Left renal pelvis (tissue), 4 donors: ENCODE results near the gene MALT1. TPM values are rescaled to one million over a fixed set of nuclear protein-coding genes. Genes with fewer than 3 reads are reported as not detected.
"Not testable (repeated sequence)": the region's sequence is repeated elsewhere in the genome, so short reads cannot be mapped to it uniquely, and the experiment has no call there.

Source experiments
- DNase-seq, 4 donors: peaks; one replicate each; pipeline ENCODE4 v3.0.0-alpha.2; 2013; ENCODE audit warnings: low read depth in 4 of 4, low spot score in 3 of 4
- polyA plus RNA-seq, 4 donors: library from polyadenylated mRNA; unstranded; fragments of 120-200 nt; gene quantifications; one replicate each; pipeline ENCODE4 v1.2.1, GENCODE V29; 2013; ENCODE audit not compliant: insufficient read length in 4 of 4

The MALT1 gene, protein sequence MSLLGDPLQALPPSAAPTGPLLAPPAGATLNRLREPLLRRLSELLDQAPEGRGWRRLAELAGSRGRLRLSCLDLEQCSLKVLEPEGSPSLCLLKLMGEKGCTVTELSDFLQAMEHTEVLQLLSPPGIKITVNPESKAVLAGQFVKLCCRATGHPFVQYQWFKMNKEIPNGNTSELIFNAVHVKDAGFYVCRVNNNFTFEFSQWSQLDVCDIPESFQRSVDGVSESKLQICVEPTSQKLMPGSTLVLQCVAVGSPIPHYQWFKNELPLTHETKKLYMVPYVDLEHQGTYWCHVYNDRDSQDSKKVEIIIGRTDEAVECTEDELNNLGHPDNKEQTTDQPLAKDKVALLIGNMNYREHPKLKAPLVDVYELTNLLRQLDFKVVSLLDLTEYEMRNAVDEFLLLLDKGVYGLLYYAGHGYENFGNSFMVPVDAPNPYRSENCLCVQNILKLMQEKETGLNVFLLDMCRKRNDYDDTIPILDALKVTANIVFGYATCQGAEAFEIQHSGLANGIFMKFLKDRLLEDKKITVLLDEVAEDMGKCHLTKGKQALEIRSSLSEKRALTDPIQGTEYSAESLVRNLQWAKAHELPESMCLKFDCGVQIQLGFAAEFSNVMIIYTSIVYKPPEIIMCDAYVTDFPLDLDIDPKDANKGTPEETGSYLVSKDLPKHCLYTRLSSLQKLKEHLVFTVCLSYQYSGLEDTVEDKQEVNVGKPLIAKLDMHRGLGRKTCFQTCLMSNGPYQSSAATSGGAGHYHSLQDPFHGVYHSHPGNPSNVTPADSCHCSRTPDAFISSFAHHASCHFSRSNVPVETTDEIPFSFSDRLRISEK
- polyA plus RNA-seq: 10 to 100 TPM; 23.1 to 34.9 (median 34.5) TPM

GRCh38 chr18:58671111-58671631, at the start of gene MALT1:
Gene MALT1 (plus strand): TSS chr18:58671465. CDS start chr18:58671644, 179 bp downstream.
- peak; percentile 72 to 83 (median 81) for DNase-seq

- DNase-seq: no peak
Observed at GRCh38 chr18:58624011-58624410, 47.3 kb upstream of the MALT1 start.

DNA sequence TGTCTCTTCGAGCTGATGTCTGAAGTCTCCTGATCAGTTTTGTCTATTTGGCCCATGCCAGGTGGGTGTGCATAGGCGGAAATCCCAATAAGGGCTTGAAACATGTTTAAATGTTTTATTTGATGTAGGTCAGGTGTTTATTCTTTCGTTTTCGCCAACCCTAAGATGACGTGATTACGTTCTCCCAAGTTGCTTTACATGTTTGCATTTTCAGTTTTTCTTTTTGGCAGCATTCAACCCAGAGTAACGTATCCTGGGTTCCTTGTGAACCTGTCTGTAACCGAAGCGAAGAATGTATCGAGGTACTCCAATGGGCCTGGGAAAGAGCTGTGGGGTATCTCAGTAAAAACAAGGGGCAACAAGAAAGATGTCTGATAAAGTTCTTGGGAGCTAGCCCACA, 45.4 kb upstream of the MALT1 start:
- no peak for DNase-seq

GRCh38 chr18:58630071-58630470, 41.2 kb upstream of the MALT1 start:
- no peak for DNase-seq

DNA sequence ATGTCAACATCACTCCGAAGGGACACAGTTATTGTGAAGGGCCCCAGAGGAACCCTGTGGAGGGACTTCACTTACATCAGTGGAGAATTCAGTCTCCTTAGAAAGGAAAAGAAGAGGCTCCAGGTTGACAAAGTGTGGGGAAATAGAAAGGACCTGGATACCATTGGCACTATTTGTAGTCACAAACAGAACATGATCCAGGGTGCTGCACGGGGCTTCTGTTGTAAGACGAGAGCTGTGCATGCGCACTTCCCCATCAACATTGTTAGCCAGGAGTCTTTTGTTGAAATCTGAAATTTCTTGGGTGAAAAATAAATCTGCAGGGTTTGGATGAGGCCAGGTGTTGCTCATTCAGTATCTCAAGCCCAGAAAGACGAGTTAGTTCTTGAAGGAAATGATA, 40.0 kb upstream of the MALT1 start:
- no peak for DNase-seq

DNA sequence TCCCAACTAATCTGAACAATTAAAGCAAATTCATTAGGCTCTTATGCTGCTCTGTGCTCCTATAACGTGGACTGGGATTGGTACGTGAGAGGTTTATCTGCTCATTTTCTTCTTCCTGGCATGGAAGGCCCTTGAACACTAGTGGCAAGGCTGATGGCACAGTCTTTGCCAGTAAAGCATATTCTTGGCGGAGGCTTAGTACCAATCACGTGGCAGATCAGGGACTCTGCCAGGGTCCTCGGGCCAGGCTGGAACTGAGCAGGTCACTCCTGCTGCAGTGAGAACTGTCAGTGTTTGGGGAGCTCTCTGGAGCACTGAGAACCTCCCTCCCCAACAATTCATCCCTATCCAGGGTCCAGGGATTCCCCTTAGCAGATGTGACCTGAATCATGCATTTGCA, 38.7 kb upstream of the MALT1 start:
- DNase-seq: no peak

GRCh38 chr18:58633874-58634273, 37.4 kb upstream of the MALT1 start:
- DNase-seq: no peak

DNA sequence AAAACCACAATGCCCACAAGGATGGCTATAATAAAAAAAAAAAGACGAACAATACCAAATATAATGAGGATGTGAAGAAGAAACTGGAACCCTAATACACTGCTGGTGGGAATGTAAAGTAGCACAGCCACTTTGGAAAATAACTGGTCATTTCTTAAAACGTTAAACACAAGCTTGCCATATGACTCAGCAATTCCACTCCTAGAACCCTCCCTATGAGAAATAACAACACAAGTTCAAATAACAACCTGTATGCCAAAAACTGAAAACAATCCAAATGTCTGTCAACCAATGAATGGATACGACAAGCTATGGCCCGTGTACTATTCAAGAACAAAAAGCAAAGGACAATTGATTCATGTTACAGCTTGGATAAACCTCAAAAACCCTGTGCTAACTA, 35.4 kb upstream of the MALT1 start:
- DNase-seq: no peak

GRCh38 chr18:58637197-58637596, 34.1 kb upstream of the MALT1 start:
- no peak for DNase-seq

DNA sequence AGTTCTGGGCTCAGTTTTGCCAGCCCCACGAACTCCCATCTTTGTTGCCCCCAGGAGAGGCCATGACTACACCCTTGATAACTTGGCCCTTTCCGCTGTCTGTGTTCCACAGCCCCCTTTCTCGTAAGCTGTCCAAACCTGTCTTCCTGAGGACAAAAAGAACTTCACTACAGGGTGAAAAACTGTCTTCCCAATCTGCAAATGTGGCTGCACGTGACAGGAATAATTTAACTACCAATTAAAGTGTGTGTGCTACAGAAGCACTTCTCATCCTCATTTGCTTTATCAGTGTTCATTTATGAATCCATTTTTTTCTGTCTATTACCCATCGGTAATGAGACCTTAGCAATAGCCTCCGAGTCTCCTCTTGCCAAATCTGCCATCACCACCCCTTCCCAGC, 33.3 kb upstream of the MALT1 start:
- DNase-seq: no peak

DNA sequence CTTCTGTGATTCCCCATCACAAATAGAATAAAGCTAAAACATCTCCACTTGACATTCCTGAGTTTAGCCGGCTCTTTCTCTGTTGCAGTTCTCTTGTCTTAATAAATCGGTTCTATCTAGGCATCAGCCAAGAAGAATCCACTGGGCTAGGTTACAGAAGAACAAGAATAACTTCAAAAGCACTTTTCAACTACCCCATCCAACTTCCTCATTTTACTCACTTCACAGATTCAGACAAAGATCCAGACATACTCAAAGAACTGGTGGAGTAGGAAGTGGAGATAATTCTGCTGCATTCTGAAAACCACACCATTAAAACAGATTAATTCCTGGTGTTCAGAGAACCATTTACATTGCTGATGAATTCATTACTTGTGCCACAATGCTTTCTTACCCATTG, 32.8 kb upstream of the MALT1 start:
- no peak for DNase-seq

GRCh38 chr18:58639237-58639636, 32.0 kb upstream of the MALT1 start:
- no peak for DNase-seq

- DNase-seq: no peak
Observed at GRCh38 chr18:58639751-58640427, 31.4 kb upstream of the MALT1 start.

- DNase-seq: no peak
Observed at GRCh38 chr18:58640428-58640805, 30.8 kb upstream of the MALT1 start.

DNA sequence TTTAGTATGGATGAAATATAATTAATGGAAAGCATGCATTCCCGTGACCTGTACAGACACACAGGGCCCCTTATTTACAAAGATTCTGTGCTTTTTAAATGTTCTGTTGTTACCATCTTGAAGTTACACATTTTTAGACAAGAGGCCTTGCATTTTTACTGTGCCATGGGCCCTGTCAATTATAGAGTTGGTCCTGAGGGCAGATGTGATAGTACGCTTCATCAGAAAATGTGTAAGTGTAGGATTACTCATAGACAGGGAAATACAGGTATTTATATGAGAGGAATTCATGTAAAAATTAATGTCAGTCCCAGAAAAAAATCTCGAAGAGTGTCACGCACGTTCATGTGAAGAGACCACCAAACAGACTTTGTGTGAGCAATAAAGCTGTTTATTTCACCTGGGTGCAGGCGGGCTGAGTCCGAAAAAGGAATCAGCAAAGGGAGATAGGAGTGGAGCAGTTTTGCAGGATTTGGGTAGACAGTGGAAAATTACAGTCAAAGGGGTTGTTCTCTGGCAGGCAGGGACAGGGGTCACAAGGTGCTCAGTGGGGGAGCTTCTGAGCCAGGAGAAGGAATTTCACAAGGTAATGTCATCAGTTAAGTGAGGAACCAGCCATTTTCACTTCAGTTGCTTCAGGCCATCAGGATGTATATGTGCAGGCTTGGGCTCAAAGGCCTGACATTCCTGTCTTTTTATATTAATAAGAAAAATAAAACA, 30.2 kb upstream of the MALT1 start:
- no peak for DNase-seq

- not testable (repeated sequence) for DNase-seq
Observed at GRCh38 chr18:58643557-58643956, 27.7 kb upstream of the MALT1 start.

- DNase-seq: no peak
Observed at GRCh38 chr18:58645398-58645797, 25.9 kb upstream of the MALT1 start.

DNA sequence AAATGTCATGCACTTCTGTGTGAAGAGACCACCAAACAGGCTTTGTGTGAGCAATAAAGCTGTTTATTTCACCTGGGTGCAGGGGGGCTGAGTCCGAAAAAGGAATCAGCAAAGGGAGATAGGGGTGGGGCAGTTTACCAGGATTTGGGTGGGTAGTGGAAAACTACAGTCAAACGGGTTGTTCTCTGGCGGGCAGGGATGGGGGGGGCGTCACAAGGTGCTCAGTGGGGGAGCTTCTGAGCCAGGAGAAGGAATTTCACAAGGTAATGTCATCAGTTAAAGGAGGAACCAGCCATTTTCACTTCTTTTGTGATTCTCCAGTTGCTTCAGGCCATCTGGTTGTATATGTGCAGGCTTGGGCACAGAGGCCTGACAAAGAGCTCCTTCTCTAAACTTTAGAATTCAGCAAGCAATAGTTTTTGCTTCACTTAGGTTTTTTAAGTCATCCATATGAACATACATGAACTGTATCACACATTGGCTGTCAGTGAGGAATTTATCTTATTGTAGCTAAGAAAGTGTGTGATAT, 24.9 kb upstream of the MALT1 start:
- no peak for DNase-seq

- no peak for DNase-seq
Observed at GRCh38 chr18:58649966-58650816, 21.1 kb upstream of the MALT1 start.
